Measurements from ENCODE around the gene TRAPPC2.

GRCh38 chrX:13694983-13695382, 39.4 kb downstream of the TRAPPC2 start:
- no peak for TF ChIP-seq EZH2 (IDR thresholded peaks at IDR 0.05; ENCODE audit: borderline replicate concordance, low read length)
- no peak for TF ChIP-seq CTCF (IDR thresholded peaks at IDR 0.05; ENCODE audit: low read length)
